ENCODE results near the gene IVNS1ABP. TPM values are rescaled to one million over a fixed set of nuclear protein-coding genes. Genes with fewer than 3 reads are reported as not detected.

IVNS1ABP gene
- total RNA-seq, 4 donors from 2014 or later = 51.7 to 87.8 (median 61.1) TPM

DNA sequence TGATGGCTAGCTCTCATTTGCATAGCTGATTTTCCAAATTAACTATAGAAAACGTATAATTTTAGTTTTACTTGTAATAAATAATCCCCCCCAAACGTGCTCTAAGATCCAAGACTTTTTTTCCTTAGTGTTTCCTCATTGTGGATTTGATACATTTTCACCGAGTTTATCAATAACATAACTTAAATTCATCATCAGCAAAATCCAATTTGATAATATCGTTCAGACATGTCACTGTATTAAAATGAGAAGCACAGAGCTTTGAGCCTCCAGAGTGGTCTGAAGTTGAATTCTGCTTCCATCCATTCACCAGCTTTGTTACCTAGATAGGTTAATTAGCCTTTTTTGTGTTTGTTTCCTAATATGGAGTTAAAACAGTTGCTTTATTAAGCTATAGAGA, 51.7 kb downstream of the IVNS1ABP start:
- Histone ChIP-seq H3K4me3 (replicated peaks in 1 of 3) (no peak overlapping the region), H3K4me1 (no peaks in the 10 kb centered on the region), H3K36me3 (no peaks in the 10 kb centered on the region), H3K27me3 (no peaks in the 10 kb centered on the region), H3K27ac (no peak overlapping the region), H3K9me3 (no peaks in the 10 kb centered on the region)
- no peak for DNase-seq
- TF ChIP-seq, protein P1, sequence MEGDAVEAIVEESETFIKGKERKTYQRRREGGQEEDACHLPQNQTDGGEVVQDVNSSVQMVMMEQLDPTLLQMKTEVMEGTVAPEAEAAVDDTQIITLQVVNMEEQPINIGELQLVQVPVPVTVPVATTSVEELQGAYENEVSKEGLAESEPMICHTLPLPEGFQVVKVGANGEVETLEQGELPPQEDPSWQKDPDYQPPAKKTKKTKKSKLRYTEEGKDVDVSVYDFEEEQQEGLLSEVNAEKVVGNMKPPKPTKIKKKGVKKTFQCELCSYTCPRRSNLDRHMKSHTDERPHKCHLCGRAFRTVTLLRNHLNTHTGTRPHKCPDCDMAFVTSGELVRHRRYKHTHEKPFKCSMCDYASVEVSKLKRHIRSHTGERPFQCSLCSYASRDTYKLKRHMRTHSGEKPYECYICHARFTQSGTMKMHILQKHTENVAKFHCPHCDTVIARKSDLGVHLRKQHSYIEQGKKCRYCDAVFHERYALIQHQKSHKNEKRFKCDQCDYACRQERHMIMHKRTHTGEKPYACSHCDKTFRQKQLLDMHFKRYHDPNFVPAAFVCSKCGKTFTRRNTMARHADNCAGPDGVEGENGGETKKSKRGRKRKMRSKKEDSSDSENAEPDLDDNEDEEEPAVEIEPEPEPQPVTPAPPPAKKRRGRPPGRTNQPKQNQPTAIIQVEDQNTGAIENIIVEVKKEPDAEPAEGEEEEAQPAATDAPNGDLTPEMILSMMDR (IDR thresholded peaks at IDR 0.05) = no peak
- no peak for TF ChIP-seq POLR2A (IDR thresholded peaks at IDR 0.05)
- WGBS, 2 donors = 93 to 94% methylated on average over 4 of the region's 4 CpGs
- intact Hi-C loops (cut with DNase I) = no loop called here

DNA sequence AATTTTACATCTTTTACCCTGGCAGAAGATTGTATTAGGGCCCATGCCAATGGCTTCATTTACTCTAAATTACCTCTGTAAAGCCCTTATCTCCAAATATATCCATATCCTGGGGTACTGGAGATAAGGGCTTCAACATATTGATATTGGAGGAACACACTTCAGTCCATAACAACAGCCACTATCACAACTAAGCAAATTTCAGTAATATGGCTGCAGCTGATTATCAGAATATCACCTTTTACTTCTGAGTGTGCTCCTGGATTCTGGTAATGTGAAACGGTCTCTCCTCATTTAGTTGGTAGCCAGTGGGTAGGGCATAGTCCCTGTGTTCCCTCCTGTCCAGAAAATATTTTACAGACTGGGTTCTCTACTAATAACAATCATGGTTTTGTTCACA, 53.3 kb downstream of the IVNS1ABP start:
- TF ChIP-seq POLR2A (IDR thresholded peaks at IDR 0.05) = no peak
- TF ChIP-seq, protein P1 (IDR thresholded peaks at IDR 0.05) = no peak
- no peak for DNase-seq
- Histone ChIP-seq H3K4me1 (no peaks in the 10 kb centered on the region), H3K27ac (no peak overlapping the region), H3K36me3 (no peaks in the 10 kb centered on the region), H3K9me3 (no peaks in the 10 kb centered on the region), H3K4me3 (replicated peaks in 1 of 3) (no peak overlapping the region), H3K27me3 (no peaks in the 10 kb centered on the region)
- intact Hi-C loops (cut with DNase I) = no loop called here
- WGBS, 2 donors = 96 to 100% methylated on average over 1 of the region's 1 CpG

DNA sequence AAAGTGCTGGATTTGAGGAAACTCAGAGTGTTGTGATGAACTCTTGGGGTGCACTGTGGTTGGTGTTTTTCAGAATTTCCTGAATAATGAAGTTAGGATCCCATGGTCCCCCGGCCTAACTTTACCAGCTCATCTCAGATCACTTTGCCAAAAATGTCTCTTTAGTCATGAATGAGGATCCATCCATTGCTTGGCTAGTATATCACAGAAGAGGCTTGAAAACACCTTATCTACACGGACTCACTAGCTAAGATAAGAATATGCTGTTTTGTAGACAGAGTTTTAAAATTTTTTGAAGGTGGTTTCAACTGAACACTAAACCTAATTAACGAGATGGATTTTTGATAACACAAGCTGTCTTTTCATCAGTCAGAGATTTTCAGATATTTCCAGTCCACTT, 53.8 kb downstream of the IVNS1ABP start:
- Histone ChIP-seq H3K36me3 (no peaks in the 10 kb centered on the region), H3K4me3 (replicated peaks in 1 of 3) (no peak overlapping the region), H3K9me3 (no peaks in the 10 kb centered on the region), H3K4me1 (no peaks in the 10 kb centered on the region), H3K27me3 (no peaks in the 10 kb centered on the region), H3K27ac (no peak overlapping the region)
- DNase-seq = no peak
- 93 to 96% methylated on average over 3 of the region's 3 CpGs for WGBS, 2 donors
- TF ChIP-seq, protein P1 (IDR thresholded peaks at IDR 0.05) = no peak
- no peak for TF ChIP-seq POLR2A (IDR thresholded peaks at IDR 0.05)
- intact Hi-C loops (cut with DNase I) = no loop called here

DNA sequence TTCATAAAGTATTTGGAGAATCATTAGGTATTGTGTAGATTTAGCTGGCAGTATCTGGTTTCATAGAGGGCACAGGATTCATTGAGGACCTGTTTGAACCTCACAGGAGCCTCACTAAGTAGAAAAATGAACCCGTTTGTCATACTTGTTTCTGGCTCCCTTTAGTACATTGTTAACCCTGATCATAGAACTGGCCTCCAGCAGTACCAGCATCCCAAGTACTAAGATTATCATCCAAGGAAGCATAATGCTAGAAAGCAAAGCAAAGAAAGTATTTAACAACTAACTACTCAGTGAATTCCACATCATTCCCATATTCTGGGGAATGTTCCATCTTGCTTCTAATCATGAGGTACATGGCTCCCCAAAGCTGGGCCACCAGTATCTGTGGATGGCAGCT, 54.9 kb downstream of the IVNS1ABP start:
- Histone ChIP-seq H3K27ac (no peak overlapping the region), H3K4me3 (replicated peaks in 1 of 3) (no peak overlapping the region), H3K27me3 (no peaks in the 10 kb centered on the region), H3K9me3 (no peaks in the 10 kb centered on the region), H3K4me1 (no peaks in the 10 kb centered on the region), H3K36me3 (no peaks in the 10 kb centered on the region)
- intact Hi-C loops (cut with DNase I) = no loop called here
- no peak for DNase-seq
- TF ChIP-seq, protein P1 (IDR thresholded peaks at IDR 0.05) = no peak
- no peak for TF ChIP-seq POLR2A (IDR thresholded peaks at IDR 0.05)
- WGBS, 2 donors = 96 to 98% methylated on average over 1 of the region's 1 CpG

DNA sequence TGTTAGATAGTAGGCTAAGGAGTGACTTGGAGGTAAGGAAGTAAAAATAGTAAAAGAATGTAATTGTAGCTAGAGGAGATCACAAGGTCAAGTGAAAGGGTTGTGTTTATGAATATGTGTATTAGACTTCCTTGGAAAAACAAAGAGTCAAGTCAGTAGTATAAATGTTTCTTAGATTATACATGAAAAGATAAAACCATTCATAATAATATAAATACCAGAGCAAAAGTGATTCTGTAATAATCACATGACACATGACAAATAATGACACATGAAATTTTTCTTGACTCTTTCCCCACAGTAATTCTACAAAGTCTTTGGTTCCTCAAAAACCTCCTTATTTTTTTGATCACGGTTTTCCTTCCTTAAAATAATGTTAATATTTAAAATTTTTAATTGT, 56.4 kb downstream of the IVNS1ABP start:
- Histone ChIP-seq H3K4me3 (replicated peaks in 1 of 3) (no peak overlapping the region), H3K4me1 (no peaks in the 10 kb centered on the region), H3K27ac (no peak overlapping the region), H3K27me3 (no peaks in the 10 kb centered on the region), H3K36me3 (no peaks in the 10 kb centered on the region), H3K9me3 (no peaks in the 10 kb centered on the region)
- 76 to 92% methylated on average over 1 of the region's 1 CpG for WGBS, 2 donors
- DNase-seq = no peak
- intact Hi-C loops (cut with DNase I) = no loop called here
- TF ChIP-seq, protein P1 (IDR thresholded peaks at IDR 0.05) = no peak
- no peak for TF ChIP-seq POLR2A (IDR thresholded peaks at IDR 0.05)
